DMS153 (cell line): ENCODE measurements around the gene TMCC3.
A peak's percentile ranks its signal among the peaks of the same experiment; 100 is the strongest.
"Not testable (repeated sequence)": the region's sequence is repeated elsewhere in the genome, so short reads cannot be mapped to it uniquely, and the experiment has no call there.

ENCODE experiments used
- DNase-seq: peaks from one replicate; lab custom pipeline; 2025; lab: John Stamatoyannopoulos, UW

Gene TMCC3

GRCh38 chr12:94601307-94601706, 49.0 kb downstream of the TMCC3 start:
- not testable (repeated sequence) for DNase-seq

- no peak for DNase-seq
Measured at GRCh38 chr12:94599189-94599588, 51.2 kb downstream of the TMCC3 start.

- no peak for DNase-seq
Measured at GRCh38 chr12:94597268-94597667, 53.1 kb downstream of the TMCC3 start.

- peak; percentile 87 for DNase-seq
Measured at GRCh38 chr12:94596596-94596995, 53.8 kb downstream of the TMCC3 start.

GRCh38 chr12:94595152-94595551, 55.2 kb downstream of the TMCC3 start:
- no peak for DNase-seq

GRCh38 chr12:94594443-94594825, 55.9 kb downstream of the TMCC3 start:
- no peak for DNase-seq

GRCh38 chr12:94593822-94594442, 56.4 kb downstream of the TMCC3 start:
- DNase-seq = no peak

- DNase-seq = not testable (repeated sequence)
Measured at GRCh38 chr12:94592723-94593122, 57.6 kb downstream of the TMCC3 start.

GRCh38 chr12:94592080-94592479, 58.3 kb downstream of the TMCC3 start:
- DNase-seq = no peak

- no peak for DNase-seq
Measured at GRCh38 chr12:94590428-94590827, 59.9 kb downstream of the TMCC3 start.

- DNase-seq = no peak
Measured at GRCh38 chr12:94589591-94590001, 60.8 kb downstream of the TMCC3 start.

- no peak for DNase-seq
Measured at GRCh38 chr12:94588346-94588745, 62.0 kb downstream of the TMCC3 start.

GRCh38 chr12:94587266-94588241, 62.8 kb downstream of the TMCC3 start:
- no peak for DNase-seq

- no peak for DNase-seq
Measured at GRCh38 chr12:94586589-94587259, 63.6 kb downstream of the TMCC3 start.

- DNase-seq = no peak
Measured at GRCh38 chr12:94585626-94586025, 64.7 kb downstream of the TMCC3 start.

GRCh38 chr12:94584377-94584776, 66.0 kb downstream of the TMCC3 start:
- no peak for DNase-seq

GRCh38 chr12:94582591-94582990, 67.8 kb downstream of the TMCC3 start:
- DNase-seq = no peak

- no peak for DNase-seq
Measured at GRCh38 chr12:94575645-94576403, 74.5 kb downstream of the TMCC3 start.

GRCh38 chr12:94575024-94575423, 75.3 kb downstream of the TMCC3 start:
- DNase-seq = peak; percentile 62

GRCh38 chr12:94571556-94571955, 78.8 kb downstream of the TMCC3 start:
- no peak for DNase-seq

GRCh38 chr12:94570161-94570560, 80.2 kb downstream of the TMCC3 start:
- DNase-seq = no peak

- no peak for DNase-seq
Measured at GRCh38 chr12:94567761-94568160, 82.6 kb downstream of the TMCC3 start.
